ENCODE results near the gene NRXN2.
"Not testable (repeated sequence)": the region's sequence is repeated elsewhere in the genome, so short reads cannot be mapped to it uniquely, and the experiment has no call there.

The NRXN2 gene

DNA sequence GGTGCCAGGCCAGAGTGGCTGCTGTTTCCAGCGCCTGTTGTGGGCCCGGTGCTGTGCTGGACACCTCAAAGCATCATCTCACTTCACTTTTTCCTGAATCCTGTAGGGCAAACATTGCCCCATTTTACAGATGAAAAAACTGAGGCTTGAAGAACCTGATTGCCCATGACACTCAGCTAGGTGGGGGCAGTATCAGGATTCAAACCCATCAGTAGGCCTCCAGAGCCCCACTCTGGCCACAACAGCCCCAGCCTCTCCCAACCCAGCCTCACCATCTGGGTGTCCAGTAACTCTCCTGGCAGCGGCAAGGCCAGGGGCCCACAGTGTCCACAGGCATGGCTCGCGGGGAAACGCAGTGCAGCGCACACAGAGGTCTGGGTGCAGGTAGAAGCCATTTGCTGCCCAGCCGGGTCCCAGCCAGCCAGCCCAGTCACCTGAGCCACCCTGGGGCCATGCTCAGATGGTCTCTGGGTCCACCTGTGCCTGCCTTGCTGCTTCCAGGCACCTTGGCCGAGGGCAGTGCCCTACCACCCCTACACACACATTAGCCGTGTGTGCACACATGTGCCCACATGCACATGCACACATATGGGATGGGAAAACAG lies 120.4 kb downstream of the NRXN2 start:
- no peak for DNase-seq

DNA sequence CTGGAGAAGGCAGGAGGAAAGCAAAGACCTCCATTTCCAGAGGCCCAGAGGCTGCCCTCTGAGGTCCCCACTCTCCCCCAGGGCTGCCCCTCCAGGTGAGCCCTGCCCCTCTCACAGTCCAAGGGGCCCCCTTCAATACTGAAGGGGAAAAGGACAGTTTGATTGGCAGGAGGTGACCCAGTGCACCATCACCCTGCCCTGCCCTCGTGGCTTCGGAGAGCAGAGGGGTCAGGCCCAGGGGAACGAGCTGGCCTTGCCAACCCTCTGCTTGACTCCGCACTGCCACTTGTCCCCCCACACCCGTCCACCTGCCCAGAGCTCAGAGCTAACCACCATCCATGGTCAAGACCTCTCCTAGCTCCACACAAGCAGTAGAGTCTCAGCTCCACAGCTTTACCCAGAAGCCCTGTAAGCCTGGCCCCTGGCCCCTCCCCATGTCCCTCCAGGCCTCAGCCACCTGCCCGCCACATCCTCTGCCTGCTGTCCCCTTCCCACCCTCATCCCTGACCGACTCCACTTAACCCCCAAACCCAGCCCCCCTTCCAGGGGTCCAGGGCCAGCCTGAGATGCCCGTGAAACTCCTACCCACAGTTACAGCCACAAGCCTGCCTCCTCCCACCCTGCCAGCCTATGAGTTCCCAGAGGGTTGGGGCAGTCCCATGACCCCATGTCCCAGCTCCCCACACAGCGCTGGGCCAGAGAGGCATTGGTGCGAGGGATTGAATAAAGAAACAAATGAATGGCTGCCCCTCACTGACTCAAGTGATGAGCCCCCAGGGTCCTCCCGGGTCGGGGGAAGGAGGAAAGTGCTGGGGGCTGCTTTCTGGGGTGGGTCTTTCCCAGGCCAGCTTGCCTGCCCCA lies 121.2 kb downstream of the NRXN2 start:
- DNase-seq = no peak

DNA sequence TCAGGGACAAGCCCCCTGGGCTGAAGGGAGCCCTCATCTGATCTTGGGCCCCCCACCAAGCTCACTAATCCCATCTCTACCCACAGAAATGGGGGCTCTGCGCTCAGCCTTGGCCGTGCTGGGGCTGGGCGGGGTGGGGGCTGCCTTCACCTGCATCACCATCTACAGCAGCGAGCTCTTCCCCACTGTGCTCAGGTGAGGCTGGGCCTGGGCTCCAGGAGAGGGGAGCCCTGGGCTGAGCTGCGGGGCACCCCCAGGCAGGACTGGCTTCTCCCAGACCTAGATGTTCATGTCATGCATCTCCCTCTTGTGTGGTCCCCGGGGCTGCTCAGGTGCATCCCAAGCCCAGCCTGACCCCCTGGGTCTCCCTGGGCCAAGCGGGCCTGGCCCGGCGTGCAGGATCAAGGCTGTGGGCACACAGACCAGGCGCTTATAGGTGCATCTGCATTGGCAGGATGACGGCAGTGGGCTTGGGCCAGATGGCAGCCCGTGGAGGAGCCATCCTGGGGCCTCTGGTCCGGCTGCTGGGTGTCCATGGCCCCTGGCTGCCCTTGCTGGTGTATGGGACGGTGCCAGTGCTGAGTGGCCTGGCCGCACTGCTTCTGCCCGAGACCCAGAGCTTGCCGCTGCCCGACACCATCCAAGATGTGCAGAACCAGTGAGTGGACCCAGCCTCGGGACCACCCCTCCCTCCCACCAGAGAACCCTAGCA lies 122.6 kb downstream of the NRXN2 start:
- DNase-seq = no peak

DNA sequence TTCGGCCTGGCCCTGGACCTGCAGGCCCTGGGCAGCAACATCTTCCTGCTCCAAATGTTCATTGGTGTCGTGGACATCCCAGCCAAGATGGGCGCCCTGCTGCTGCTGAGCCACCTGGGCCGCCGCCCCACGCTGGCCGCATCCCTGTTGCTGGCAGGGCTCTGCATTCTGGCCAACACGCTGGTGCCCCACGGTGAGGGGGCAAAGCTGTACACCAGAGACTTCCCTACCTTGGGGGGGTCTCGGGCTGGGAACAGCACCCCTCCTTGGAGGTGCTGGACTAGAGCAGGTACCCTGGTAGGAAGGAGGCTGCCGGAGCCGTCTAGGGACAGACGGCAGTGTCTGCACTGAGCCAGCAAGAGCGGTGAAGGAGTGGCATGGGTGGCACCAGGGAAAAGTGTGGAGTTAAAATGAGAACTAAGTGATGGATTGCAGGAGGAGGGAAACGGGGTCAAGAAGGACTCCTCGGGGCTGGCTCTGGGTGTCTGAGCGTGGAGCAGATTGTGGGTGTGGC lies 123.2 kb downstream of the NRXN2 start:
- DNase-seq = no peak

DNA sequence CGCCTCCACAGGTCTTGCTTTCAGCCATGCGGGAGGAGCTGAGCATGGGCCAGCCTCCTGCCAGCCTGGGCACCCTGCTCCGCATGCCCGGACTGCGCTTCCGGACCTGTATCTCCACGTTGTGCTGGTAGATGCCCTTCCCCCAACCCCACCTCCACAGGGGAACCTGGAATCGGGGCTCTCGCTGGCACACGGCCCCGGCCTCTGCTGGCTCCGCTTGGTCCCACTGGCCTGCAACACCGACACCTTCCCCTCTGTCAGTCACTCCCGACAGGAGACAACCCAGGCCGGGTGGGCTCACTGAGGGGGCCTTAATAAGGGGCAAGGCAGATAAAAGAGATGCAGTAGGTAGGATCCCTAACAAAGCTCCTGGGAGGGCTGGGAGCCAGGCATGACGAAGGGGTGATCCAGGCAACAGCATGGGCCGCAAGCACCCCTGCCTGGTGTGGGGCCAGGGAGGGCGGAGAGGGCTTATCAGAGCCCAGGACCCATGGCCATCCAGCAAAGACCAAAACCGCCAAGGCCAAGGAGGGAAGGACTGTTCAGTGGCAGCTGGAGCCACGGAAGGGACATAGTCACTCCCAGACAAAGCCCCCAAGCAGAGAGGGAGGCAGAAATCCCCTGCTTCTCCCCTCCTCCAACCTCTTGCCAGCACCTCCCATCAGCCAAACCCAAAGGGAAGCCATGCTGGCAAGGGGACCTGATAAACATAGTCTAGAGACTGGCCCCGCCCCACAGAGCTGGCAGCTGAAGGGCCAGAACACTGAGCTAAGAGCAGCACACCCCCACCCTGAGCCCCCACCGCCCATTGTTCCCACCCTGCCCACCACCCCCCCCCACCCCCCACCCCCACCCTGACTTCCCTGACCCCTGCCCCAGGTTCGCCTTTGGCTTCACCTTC lies 124.0 kb downstream of the NRXN2 start:
- DNase-seq = no peak

DNA sequence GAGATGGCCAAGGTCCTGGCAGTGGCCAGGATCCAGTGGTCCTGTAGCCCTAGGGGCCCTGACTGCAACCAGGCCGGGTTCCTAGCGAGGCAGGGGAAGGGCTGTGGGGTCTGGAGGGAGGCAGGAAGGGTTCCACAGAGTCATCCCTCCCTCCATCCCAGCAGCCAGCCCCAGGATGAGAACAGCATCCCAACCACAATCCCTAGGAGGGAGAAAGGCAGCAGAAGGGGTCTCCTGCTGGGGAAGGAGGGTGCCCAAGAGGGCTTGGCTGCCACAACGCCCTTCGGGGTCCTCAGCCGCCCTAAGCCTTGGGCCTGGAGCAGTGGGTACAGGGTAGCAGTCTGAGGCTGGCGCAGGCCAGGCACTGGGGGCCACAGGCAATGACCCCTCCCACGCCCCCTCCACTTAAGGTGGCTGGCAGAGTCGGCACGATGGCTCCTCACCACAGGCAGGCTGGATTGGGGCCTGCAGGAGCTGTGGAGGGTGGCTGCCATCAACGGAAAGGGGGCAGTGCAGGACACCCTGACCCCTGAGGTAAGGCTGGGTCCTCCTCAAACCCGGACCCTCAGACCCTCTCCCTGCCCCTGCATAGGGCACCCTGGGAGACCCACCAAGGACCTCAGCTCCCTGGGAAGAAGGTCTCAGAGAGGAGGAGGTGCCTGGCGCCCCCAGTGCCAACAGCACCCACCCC lies 124.7 kb downstream of the NRXN2 start:
- no peak for DNase-seq

DNA sequence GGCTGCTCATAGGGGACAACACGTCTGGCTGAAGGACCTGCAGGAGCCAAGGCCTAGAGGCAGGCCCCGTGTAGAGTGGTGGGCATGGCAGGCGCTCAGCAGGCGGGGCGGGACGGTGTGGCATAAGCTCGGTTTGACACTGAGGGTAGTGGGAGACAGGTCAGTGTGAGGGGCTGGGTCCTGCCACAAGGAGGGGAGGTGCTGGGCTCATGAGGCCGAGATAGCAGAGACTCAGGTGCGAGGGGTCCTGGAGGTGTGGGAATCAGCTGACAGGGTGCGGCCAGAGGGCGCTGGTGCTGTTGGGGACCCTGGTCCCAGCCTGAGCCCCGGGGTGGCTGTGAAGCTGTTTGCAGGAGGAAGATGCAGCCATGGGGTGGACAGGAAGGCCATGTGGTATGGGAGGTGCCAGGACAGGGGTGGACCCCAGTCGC lies 125.3 kb downstream of the NRXN2 start:
- no peak for DNase-seq

DNA sequence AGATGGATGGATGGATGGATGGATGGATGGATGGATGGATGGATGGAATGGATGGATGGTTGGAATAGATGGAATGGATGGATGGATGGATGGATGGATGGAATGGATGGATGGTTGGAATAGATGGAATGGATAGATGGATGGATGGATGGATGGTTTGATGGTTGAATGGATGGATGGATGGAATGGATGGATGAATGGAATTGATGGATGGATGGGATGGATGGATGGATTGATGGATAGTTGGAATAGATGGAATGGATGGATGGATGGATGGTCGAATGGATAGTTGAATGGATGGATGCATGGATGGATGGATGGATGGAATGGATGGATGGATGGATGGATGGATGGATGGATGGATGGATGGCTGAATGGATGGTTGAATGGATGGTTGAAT lies 127.1 kb downstream of the NRXN2 start:
- DNase-seq = not testable (repeated sequence)

DNA sequence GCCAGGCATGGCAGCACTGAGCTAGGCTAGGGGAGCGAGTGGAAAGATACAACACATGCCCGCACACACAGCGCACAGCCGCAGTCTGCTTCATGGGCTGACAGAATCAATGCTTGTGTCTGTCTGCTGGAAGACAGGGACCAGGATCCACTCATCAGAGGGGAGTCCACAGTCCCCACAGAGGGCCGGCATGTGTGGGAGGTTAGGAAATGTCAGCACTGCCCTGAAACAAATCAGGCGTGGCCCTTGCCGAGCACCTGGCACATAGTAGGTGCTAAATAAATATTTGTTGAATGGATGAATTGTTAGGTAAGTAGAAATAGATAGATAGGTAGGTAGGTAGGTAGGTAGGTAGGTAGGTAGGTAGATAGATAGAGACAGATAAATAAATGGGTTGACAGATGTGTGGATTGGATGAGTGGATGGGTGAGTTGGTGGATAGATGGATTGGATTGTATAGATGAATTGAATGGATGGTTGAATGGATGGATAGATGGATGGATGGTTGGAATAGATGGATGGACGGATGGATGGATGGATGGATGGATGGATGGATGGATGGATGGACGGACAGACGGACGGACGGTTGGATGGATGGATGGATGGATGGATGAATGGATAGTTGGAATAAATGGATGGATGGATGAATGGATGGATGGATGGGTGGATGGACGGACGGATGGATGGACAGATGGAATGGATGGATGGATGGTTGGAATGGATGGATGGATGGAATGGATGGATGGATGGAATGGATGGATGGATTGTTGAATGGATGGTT lies 128.6 kb downstream of the NRXN2 start:
- no peak for DNase-seq

DNA sequence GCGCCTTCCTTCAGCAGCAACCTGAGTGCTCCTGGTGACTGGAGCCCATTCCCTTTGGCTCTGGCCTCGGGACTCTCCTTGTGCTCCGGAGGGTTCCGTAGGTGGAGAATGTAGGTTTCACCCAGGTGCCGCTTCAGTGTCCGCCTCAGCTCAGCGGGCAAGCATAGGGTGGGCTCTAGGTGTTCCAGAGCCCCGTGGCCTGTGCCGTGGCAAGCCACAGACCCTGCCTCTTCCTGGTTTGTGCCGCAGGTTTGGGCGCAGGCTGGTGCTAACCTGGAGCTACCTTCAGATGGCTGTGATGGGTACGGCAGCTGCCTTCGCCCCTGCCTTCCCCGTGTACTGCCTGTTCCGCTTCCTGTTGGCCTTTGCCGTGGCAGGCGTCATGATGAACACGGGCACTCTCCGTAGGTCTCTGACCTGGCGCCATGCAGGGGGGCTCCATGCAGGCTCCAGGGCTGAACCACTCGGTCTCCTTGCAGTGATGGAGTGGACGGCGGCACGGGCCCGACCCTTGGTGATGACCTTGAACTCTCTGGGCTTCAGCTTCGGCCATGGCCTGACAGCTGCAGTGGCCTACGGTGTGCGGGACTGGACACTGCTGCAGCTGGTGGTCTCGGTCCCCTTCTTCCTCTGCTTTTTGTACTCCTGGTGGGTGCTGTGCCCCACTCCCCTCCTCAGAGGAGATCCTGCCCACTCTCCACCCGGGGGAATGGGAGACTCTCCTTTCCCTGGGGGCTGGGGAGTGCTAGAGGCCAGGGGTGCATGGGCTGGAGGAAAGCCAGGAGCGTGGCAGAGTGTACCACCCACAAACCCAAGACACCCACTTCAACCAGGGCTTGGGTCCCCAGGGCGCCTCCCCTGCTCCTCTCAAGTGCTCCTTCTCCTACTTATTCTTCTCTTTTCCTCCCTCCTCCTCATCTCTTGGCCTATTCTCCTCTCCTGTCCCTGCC lies 129.6 kb downstream of the NRXN2 start:
- DNase-seq = no peak

DNA sequence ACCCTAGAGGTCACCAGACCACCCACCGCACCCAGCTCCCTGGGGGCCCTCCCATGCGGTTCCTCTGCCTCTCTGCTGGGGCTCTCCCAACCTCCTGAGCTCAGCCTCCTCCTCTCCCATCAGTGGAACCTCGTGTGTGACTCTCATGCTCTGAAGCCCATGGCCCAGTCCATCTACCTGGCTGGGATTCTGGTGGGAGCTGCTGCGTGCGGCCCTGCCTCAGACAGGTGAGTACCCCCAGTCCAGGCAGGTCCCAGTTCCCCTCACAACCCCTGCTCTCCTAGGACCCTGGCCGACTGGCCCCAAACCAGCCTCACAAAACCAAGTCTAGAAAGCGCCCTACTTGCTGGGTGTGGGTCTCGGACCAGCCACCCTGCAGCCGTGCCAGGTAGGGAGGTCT lies 130.3 kb downstream of the NRXN2 start:
- no peak for DNase-seq

DNA sequence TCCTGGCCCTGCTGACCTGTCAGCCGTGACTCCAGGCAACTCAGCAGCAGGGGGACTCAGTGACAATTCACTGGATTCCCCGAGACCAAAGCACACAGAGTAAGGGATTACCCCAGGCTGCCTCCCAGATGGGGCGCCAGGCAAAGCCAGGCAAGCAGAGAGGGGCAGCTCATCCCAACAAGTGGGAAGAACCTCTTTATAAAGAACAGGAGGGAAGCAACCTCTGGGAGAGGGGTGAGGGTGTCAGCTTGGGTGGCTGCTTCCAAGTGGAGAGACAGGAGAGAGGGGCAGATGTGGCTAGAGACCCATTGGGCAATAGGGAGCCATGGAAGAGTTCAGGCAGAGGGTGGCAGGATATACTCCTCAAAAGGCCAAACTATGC lies 130.8 kb downstream of the NRXN2 start:
- DNase-seq = no peak

DNA sequence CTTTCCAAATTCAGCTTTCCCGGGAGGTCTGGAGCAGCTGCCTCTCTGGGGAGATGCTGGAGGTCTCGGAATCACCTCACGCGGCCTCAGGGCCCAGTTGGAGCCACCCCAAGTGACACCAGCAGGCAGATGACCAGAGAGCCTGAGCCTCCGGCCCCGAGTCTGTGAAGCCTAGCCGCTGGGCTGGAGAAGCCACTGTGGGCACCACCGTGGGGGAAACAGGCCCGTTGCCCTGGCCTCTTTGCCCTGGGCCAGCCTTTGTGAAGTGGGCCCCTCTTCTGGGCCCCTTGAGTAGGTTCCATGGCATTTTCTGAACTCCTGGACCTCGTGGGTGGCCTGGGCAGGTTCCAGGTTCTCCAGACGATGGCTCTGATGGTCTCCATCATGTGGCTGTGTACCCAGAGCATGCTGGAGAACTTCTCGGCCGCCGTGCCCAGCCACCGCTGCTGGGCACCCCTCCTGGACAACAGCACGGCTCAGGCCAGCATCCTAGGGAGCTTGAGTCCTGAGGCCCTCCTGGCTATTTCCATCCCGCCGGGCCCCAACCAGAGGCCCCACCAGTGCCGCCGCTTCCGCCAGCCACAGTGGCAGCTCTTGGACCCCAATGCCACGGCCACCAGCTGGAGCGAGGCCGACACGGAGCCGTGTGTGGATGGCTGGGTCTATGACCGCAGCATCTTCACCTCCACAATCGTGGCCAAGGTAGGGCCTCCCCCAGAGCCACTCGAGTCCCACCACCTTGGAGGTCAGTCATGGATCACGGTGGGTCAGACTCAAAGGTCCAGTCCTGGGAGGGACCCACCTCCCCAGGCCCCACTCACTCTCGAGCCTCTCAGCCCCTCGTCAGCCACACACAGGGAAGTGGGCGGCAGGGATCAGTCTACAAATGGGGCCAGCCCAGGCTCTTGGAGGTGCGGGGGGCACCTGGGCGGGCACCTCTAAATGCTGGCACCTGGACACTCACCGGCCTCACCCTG lies 131.5 kb downstream of the NRXN2 start:
- DNase-seq = no peak

DNA sequence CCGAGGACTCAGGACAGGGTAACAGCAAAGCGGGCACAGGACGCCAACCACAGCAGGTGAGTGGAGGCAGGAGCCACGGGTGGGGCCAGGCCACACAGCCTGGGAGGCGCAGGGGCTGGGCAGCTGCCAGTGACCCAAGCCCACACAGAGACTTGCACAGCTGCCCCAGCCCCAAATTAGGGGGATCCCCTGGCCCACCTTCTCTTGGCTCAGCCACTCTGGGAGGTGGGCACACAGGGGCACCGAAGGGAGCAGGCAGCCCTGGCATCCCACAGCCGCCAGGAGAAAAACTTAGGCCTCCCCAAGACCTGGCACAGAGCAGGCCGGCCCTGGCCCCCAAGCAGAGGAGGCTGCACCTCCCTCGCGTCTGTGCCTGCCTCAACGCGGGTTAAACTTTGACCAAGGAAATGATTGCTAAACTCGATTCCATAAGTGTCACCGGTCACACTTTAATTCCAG lies 132.2 kb downstream of the NRXN2 start, which contains the start of gene SLC22A12:
SLC22A12 (plus strand) TSS at position 458 of the 459 bp plus-strand sequence. CDS start 337 bp downstream, outside the sequence.
- no peak for DNase-seq

DNA sequence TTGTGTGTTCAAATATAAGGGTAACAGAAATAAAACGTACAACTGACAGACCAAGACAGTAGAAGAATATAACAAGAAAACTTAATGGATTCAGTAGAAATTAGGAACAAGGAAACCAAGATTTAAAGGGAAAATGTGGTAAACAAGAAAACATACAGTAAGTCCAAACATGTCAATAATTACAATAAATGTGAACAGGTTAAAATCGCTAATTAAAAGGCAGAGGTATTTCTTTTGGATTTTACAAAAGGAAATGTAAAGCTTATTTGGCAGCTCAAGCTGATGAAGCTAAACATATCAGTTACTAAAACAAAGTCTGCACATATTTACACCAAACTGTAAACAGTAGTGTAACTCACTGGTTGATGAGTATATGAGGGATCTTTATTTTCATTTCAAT lies 134.3 kb downstream of the NRXN2 start:
- DNase-seq = no peak

DNA sequence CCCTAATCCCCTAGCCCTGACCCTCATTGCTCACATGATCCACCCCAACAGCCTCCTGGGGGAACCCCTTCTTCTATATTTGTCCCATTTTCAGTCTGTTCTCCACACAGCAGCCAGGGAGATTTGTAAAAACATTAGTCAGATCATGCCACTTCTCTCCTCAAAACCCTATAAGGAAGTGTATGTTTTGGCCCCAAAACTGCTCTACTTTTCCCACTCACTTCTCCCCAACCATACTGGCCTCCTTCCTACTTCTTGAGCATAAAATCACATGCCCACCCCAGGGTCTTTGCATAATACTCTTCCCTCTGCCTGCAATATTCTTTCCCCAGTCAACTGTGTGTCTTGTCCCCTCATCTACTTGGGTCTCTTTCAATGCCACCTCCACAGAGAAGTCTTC lies 136.6 kb downstream of the NRXN2 start:
- DNase-seq = no peak

DNA sequence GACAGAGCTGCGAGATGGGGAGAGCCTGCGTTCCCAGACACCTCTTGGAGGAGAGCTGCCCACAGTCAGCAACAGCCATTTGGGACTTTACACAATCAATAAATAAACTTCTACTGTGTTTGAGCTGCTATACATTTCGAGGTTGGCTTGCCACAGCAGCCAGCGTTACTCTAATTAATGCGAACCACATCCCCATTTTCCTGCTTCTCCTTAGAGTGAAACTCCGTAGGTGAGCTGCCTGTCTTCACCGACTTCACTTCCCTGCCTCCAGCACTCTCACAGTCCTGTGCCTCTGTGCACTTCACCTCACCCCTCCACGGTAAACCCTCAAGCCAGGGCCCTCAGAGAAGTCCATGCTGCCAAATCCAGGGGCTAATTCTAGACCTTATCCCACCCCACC lies 137.8 kb downstream of the NRXN2 start:
- no peak for DNase-seq

All from CD4-positive, alpha-beta T cell treated with Interleukin-17A for 4 hours (primary cell).